Stimulated activated CD8-positive, alpha-beta memory T cell treated with anti-CD3 and anti-CD28 coated beads, Interleukin-7, amount 100 ng/mL, for 4 hours (primary cell): ENCODE data around the gene CRB2.

ENCODE experiments used
- DNase-seq, 2 donors: peaks; one replicate each; pipeline ENCODE4 v3.0.0-alpha.2; 2020; ENCODE audit warnings: low read depth in 2 of 2

Gene CRB2

DNA sequence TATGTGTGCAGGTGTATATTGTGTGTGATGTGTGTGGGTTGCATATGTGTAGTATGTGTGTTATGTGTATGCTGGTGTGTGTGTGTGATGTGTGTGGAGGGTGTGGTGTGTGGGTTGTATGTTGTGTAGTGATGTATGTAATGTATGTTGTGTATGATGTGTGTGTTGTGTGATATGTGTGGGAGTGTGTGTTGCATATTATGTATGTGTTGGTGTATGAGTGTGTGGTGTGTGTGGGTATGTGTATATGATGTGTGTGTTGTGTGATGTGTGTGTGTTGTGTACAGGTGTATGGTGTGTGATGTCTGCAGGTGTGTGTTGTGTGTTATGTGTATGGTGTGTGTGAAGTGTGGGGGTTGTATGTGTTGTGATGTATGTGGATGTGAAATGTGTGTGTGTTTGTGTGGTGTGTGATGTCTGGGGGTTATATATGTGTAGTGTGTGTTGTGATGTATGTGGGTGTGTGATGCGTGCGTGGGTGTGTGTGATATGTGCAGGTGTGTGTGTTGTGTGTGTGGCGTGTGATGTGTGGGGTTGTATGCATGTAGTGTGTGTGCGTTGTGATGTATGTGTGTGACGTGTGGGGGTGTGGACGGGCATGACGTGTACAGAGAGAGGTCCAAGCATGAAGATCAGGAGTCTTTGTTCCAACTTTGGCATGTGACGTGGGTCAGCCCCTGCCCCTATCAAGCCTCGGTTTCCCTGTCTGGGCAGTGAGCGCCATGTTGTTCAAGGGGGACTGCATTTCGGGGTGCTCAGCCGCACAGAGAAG lies 8.5 kb upstream of the CRB2 start:
- no peak for DNase-seq

- DNase-seq, result no peak
Observed at GRCh38 chr9:123348317-123348992, 7.5 kb upstream of the CRB2 start.

DNA sequence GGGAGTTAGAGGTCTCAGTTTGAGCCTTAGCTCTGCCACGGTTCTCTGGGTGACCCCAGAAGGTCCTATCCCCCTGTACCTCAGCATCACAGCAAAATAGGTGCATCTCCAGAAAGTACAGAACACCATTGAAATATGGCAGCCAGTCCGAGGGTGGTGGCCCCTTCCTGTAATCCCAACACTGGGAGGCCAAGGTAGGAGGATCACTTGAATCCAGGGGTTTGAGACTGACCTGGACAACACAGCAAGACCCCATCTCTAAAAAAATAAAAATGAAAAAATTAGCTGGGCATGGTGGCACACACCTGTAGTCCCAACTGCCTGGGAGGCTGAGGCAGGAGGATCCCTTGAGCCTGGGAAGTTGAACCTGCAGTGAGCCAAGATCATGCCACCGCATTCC lies 7.0 kb upstream of the CRB2 start:
- no peak for DNase-seq

- DNase-seq, result peak; percentile 27 to 36
Observed at GRCh38 chr9:123349691-123350480, 6.1 kb upstream of the CRB2 start.

- no peak for DNase-seq
Observed at GRCh38 chr9:123350590-123351310, 5.2 kb upstream of the CRB2 start.

GRCh38 chr9:123353041-123353440 lies 3.0 kb upstream of the CRB2 start:
- no peak for DNase-seq

- peak in 1 of 2 donors; percentile 16 for DNase-seq
Observed at GRCh38 chr9:123353984-123354591, 1.9 kb upstream of the CRB2 start.

- DNase-seq, result no peak
Observed at GRCh38 chr9:123354806-123355508, 1.0 kb upstream of the CRB2 start.

DNA sequence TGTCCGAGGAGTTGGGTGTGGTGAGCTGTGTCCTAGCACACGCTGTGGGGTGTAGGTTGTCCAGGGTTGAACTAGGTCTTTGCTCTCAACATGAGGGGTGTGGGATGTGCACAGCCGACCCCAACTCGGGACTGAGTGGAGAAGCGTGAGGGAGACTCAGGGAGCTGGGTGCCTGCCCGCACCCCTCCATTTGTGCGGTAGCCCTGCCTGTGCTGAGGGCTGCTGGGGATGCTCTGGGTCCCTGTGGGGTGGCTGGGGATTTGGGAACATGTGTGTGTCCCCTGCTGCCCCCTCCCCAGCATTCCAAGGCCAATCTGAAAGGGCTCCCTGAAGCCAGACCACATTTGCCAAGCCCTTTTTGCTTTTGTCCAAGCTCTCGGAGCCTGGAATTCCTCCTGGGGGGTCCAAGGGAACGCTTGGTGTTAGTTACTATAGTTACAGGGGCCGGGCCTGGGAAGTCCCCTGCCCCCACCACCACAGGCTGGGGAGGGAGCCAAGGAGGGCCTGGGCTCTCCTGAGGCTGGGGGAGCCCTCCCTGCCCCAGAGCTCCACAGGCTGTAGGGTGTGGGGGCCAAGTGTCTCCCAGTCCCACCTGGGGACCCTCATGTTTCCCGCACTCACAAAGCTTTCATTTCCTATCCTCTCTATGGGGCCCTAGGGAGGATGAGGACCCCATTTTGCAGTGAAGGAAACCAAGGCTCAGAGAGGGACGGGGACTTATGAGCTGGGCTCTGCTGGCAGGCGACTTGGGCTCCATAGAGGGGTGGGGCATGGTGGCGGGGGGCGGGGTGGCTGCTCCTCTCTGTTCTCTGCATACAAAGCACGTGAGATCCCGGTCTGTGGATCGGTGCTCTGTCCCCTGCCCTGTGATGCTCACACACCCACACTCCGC lies 1.1 kb downstream of the CRB2 start:
- DNase-seq, result no peak

- DNase-seq, result no peak
Observed at GRCh38 chr9:123357743-123358059, 1.7 kb downstream of the CRB2 start.

DNA sequence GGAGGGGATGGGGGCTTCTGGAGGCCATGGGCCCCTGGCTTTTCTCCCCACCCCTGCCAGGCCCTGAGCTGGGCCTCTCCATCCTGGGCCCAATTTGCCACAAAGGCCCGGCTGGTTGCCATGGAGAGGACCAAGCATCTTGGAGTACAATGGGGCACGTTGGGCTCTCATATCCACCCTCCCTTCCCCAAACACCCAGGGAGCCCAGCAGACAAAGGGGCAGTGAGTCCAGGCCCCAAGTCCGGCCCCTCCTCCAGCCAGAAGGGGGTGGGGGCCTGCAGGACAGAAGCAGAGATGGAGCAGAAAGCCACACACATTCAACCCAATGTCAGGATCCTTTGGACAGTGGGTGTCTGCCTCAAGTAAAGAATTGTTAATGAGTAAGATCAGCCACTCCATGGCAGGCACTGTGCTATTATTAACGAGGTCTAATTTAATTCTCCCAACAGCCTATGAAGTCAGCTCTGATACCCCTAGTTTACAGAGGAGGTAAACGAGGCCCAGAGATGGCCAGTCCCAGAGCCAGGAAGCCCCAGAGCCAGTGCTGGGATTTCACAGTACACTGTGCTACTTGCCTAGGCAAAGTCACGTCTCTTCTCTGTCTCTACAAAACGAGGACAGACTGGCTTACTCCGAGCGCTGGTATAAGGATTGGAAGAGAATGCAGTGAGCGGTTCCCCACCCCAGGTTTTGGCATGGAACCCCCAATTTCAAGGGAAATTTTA lies 2.3 kb downstream of the CRB2 start:
- no peak for DNase-seq

- no peak for DNase-seq
Observed at GRCh38 chr9:123359106-123359505, 3.1 kb downstream of the CRB2 start.

- no peak for DNase-seq
Observed at GRCh38 chr9:123359546-123359945, 3.5 kb downstream of the CRB2 start.

- DNase-seq, result no peak
Observed at GRCh38 chr9:123360161-123361085, 4.4 kb downstream of the CRB2 start.

DNA sequence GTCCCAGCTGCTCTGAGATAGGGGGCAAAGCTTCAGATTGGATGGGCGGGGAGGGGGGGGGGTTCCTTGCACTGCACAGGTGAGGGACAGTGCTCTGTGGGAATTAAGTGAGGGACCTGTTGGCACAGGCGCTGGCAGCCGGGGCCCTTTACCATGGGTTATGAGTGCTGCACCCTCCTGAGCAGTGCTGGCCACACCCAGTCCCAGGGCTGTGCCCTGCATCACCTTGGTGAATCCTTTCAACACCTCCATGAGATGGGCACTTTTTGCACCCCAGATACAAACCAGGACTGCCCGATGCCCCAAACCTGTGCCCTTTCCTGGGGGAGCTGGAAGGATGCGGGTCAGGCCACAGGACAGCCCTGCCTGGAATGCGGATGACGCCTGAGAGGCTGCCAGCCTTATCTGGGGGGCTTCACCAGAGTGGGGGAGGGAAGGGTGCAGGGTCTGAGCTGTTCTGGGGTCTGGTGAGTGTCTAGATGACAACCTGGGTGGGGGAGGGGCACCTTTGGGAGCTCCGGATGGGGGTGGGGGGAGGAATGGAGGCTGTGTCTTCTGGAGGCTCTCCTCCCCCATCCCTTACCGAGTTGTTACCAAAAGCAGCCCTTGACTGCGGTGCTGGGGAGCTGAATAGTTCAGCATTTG lies 5.2 kb downstream of the CRB2 start:
- no peak for DNase-seq

- no peak for DNase-seq
Observed at GRCh38 chr9:123361731-123362510, 5.9 kb downstream of the CRB2 start.

DNA sequence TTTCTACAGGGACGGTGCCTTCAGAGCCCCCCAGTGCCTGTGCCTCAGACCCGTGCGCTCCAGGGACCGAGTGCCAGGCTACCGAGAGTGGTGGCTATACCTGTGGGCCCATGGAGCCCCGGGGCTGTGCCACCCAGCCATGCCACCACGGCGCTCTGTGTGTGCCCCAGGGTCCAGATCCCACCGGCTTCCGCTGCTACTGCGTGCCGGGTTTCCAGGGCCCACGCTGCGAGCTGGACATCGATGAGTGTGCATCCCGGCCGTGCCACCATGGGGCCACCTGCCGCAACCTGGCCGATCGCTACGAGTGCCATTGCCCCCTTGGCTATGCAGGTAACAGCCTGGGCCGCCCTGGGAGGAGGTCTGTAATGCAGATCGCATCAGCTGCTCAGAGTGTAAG lies 6.9 kb downstream of the CRB2 start:
- no peak for DNase-seq
